HEK293 (cell line): ENCODE results near the gene ZNF862.

Source experiments
- CTCF ChIA-PET: fragments of 350-600 bp; formaldehyde crosslinking; extraction: SDS; loops from one replicate; lab custom pipeline; 2021; ENCODE audit warnings: antibody characterized with exemption; lab: Yijun Ruan, JAX
- POLR2A ChIA-PET: fragments of 300-600 bp; formaldehyde crosslinking; extraction: SDS; loops from one replicate; lab custom pipeline; 2020; ENCODE audit warnings: antibody characterized with exemption, inconsistent platforms; lab: Yijun Ruan, JAX
- H3K27ac ChIP-seq: fragments of 200-500 bp; sonication (Bioruptor generic); 2 replicates; pipeline ENCODE4 v1.5.1; 2014; ENCODE audit warnings: low read depth, low read length, control low read depth, inconsistent platforms; ENCODE audit errors: extremely low read depth
- H3K36me3 ChIP-seq, 2 experiments: fragments of 200-500 bp in 1 of 2; sonication (Bioruptor generic) in 1 of 2; 1 replicate in 1 of 2; 2 replicates in 1 of 2; pipeline ENCODE4 v1.5.1; 2014 to 2017; ENCODE audit warnings: inconsistent platforms in 2 of 2, low read length in 2 of 2; ENCODE audit not compliant: control insufficient read depth in 2 of 2, insufficient read depth in 1 of 2
- H3K4me1 ChIP-seq: fragments of 200-500 bp; sonication (Bioruptor generic); 2 replicates; pipeline ENCODE4 v1.5.1; 2014; ENCODE audit warnings: mild to moderate bottlenecking, low read length, inconsistent platforms; ENCODE audit not compliant: control insufficient read depth, insufficient read depth
- H3K4me3 ChIP-seq: 2 replicates; pipeline ENCODE4 v1.5.1; 2011; ENCODE audit warnings: low read depth, mild to moderate bottlenecking, control low read depth, low read length, moderate library complexity
- H3K9me3 ChIP-seq: fragments of 200-500 bp; sonication (Bioruptor generic); 2 replicates; pipeline ENCODE4 v1.5.1; 2014; ENCODE audit warnings: low read depth, low read length, inconsistent platforms; ENCODE audit not compliant: control insufficient read depth, insufficient read depth
- EGR2 ChIP-seq: fragments of 450-650 bp; formaldehyde crosslinking; IDR thresholded peaks from 2 replicates; pipeline ENCODE4 v1.5.1; 2016; ENCODE audit warnings: low read depth, missing biosample characterization, missing genetic modification characterization
- GLIS2 ChIP-seq: fragments of 450-650 bp; formaldehyde crosslinking; IDR thresholded peaks from 2 replicates; pipeline ENCODE4 v1.5.1; 2016; ENCODE audit warnings: missing biosample characterization, missing genetic modification characterization
- IKZF3 ChIP-seq: fragments of 450-650 bp; IDR thresholded peaks from 2 replicates; pipeline ENCODE4 v1.5.0; 2018; ENCODE audit warnings: missing biosample characterization, mild to moderate bottlenecking, missing genetic modification characterization, moderate library complexity
- MZF1 ChIP-seq: fragments of 450-650 bp; formaldehyde crosslinking; IDR thresholded peaks from 2 replicates; pipeline ENCODE4 v1.5.1; 2017; ENCODE audit warnings: missing biosample characterization, missing genetic modification characterization, borderline replicate concordance
- RBAK ChIP-seq: fragments of 450-650 bp; formaldehyde crosslinking; IDR thresholded peaks from 2 replicates; pipeline ENCODE4 v1.5.1; 2016; ENCODE audit warnings: missing biosample characterization, missing genetic modification characterization
- SCRT1 ChIP-seq: fragments of 450-650 bp; formaldehyde crosslinking; IDR thresholded peaks from 2 replicates; pipeline ENCODE4 v1.5.1; 2016; ENCODE audit warnings: missing biosample characterization, missing genetic modification characterization, borderline replicate concordance
- SCRT2 ChIP-seq: fragments of 450-650 bp; formaldehyde crosslinking; IDR thresholded peaks from 2 replicates; pipeline ENCODE4 v1.5.1; 2016; ENCODE audit warnings: missing biosample characterization, missing genetic modification characterization
- TRIM28 ChIP-seq: IDR thresholded peaks from 2 replicates; pipeline ENCODE4 v1.6.1; 2011; ENCODE audit warnings: low read length, control low read depth, borderline replicate concordance
- ZBTB17 ChIP-seq: fragments of 450-650 bp; formaldehyde crosslinking; IDR thresholded peaks from 2 replicates; pipeline ENCODE4 v1.5.1; 2016; ENCODE audit warnings: missing biosample characterization, missing genetic modification characterization
- ZBTB20 ChIP-seq: fragments of 450-650 bp; formaldehyde crosslinking; IDR thresholded peaks from 2 replicates; pipeline ENCODE4 v1.5.1; 2016; ENCODE audit warnings: missing biosample characterization, missing genetic modification characterization
- ZNF2 ChIP-seq: fragments of 450-650 bp; formaldehyde crosslinking; IDR thresholded peaks from 2 replicates; pipeline ENCODE4 v1.5.1; 2016; ENCODE audit warnings: missing biosample characterization, missing genetic modification characterization
- ZNF211 ChIP-seq: fragments of 450-650 bp; formaldehyde crosslinking; IDR thresholded peaks from 2 replicates; pipeline ENCODE4 v1.5.1; 2016; ENCODE audit warnings: low read depth, missing biosample characterization, missing genetic modification characterization
- ZNF366 ChIP-seq: fragments of 450-650 bp; formaldehyde crosslinking; conservative IDR thresholded peaks from 2 replicates; pipeline ENCODE4 v1.5.1; 2016; ENCODE audit warnings: missing biosample characterization, missing genetic modification characterization
- ZNF544 ChIP-seq: fragments of 450-650 bp; formaldehyde crosslinking; IDR thresholded peaks from 2 replicates; pipeline ENCODE4 v1.5.0; 2017; ENCODE audit warnings: missing biosample characterization, missing genetic modification characterization
- ZNF707 ChIP-seq: fragments of 450-650 bp; formaldehyde crosslinking; IDR thresholded peaks from 2 replicates; pipeline ENCODE4 v1.5.1; 2016; ENCODE audit warnings: missing biosample characterization, missing genetic modification characterization
- ZSCAN30 ChIP-seq: fragments of 450-650 bp; IDR thresholded peaks from 2 replicates; pipeline ENCODE4 v1.5.1; 2018; ENCODE audit warnings: missing biosample characterization, mild to moderate bottlenecking, missing genetic modification characterization, moderate library complexity
- ZXDB ChIP-seq: fragments of 450-650 bp; formaldehyde crosslinking; IDR thresholded peaks from 2 replicates; pipeline ENCODE4 v1.5.1; 2016; ENCODE audit warnings: missing biosample characterization, missing genetic modification characterization
- TF ChIP-seq, protein P1 (sequence below): fragments of 450-650 bp; formaldehyde crosslinking; IDR thresholded peaks from 2 replicates; pipeline ENCODE4 v1.5.1; 2016; ENCODE audit warnings: missing biosample characterization, missing genetic modification characterization
- TF ChIP-seq, protein P2 (sequence below): fragments of 450-650 bp; formaldehyde crosslinking; IDR thresholded peaks from 2 replicates; pipeline ENCODE4 v1.5.1; 2016; ENCODE audit warnings: missing biosample characterization, missing genetic modification characterization
- TF ChIP-seq, protein P3 (sequence below): fragments of 450-650 bp; formaldehyde crosslinking; conservative IDR thresholded peaks from 2 replicates; pipeline ENCODE4 v1.5.1; 2016; ENCODE audit warnings: low read depth, missing biosample characterization, missing genetic modification characterization
- TF ChIP-seq, protein P4 (sequence below): fragments of 450-650 bp; formaldehyde crosslinking; IDR thresholded peaks from 2 replicates; pipeline ENCODE4 v1.5.1; 2016; ENCODE audit warnings: missing biosample characterization, missing genetic modification characterization

The ZNF862 gene

DNA sequence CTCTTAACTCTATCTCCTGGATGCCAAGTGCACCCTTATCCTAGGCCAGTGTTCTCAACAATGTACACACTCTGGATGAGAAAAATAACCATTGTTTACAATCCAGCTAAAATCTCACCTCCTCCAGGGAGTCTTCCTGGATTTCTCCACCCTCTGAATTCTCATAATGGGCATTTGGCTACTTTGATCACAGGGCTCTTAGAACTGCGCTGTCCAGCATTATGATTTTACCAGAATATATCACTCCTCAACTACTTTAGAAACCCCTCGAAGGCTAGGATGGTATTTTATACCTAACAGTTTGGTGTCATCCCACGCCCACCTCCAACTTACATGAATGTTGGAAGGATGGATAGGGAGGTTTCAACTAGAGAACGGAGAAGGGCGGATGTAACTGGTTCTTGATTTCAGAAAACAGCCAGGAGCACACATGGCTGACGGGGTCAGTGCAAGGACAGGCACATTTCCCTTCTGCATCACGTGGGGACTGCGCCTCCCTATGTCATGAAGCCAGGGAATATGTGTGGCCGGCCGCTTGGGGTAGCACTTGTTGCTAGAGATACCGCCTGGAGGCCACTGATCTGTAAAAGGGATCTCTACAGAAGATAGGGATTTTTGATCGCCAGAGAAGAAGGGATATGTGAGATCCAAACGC lies 34.4 kb downstream of the ZNF862 start:
- POLR2A ChIA-PET = interaction anchor here (0.7 kb wide), 1 partner anchor 377 kb away, joined by 6 read pairs; no protein-coding TSS in a partner anchor
- H3K4me1 ChIP-seq = no peaks in the 10 kb centered on the region
- H3K36me3 ChIP-seq = peaks cover 0 to 59% of the 10 kb centered on the region in 2 experiments; a peak in 1 of 3 replicates
- TF ChIP-seq ZBTB20 = peak; percentile 83
- TF ChIP-seq ZSCAN30 (tag by site-specific recombination) = peak; percentile 27; the same call in 1 of the 2 replicates
- TF ChIP-seq ZNF211 (tag by site-specific recombination) = no peak
- no peak for TF ChIP-seq EGR2
- TF ChIP-seq, protein P1, sequence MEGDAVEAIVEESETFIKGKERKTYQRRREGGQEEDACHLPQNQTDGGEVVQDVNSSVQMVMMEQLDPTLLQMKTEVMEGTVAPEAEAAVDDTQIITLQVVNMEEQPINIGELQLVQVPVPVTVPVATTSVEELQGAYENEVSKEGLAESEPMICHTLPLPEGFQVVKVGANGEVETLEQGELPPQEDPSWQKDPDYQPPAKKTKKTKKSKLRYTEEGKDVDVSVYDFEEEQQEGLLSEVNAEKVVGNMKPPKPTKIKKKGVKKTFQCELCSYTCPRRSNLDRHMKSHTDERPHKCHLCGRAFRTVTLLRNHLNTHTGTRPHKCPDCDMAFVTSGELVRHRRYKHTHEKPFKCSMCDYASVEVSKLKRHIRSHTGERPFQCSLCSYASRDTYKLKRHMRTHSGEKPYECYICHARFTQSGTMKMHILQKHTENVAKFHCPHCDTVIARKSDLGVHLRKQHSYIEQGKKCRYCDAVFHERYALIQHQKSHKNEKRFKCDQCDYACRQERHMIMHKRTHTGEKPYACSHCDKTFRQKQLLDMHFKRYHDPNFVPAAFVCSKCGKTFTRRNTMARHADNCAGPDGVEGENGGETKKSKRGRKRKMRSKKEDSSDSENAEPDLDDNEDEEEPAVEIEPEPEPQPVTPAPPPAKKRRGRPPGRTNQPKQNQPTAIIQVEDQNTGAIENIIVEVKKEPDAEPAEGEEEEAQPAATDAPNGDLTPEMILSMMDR (tag by site-specific recombination) = 0 out of 2 replicates have a peak, but pooled peaks have one; percentile 54
- TF ChIP-seq ZNF544 (tag by site-specific recombination) = no peak
- TF ChIP-seq ZBTB17 (tag by site-specific recombination) = peak; percentile 23; the same call in 1 of the 2 replicates
- TF ChIP-seq IKZF3 = peak; percentile 52; the same call in 1 of the 2 replicates
- 0 out of 2 replicates have a peak, but pooled peaks have one; percentile 23 for TF ChIP-seq ZNF2 (tag by site-specific recombination)
- TF ChIP-seq RBAK (tag by site-specific recombination) = no peak
- peak; percentile 98 for TF ChIP-seq SCRT2 (tag by site-specific recombination)
- TF ChIP-seq SCRT1 = peak; percentile 93
- TF ChIP-seq, protein P2, sequence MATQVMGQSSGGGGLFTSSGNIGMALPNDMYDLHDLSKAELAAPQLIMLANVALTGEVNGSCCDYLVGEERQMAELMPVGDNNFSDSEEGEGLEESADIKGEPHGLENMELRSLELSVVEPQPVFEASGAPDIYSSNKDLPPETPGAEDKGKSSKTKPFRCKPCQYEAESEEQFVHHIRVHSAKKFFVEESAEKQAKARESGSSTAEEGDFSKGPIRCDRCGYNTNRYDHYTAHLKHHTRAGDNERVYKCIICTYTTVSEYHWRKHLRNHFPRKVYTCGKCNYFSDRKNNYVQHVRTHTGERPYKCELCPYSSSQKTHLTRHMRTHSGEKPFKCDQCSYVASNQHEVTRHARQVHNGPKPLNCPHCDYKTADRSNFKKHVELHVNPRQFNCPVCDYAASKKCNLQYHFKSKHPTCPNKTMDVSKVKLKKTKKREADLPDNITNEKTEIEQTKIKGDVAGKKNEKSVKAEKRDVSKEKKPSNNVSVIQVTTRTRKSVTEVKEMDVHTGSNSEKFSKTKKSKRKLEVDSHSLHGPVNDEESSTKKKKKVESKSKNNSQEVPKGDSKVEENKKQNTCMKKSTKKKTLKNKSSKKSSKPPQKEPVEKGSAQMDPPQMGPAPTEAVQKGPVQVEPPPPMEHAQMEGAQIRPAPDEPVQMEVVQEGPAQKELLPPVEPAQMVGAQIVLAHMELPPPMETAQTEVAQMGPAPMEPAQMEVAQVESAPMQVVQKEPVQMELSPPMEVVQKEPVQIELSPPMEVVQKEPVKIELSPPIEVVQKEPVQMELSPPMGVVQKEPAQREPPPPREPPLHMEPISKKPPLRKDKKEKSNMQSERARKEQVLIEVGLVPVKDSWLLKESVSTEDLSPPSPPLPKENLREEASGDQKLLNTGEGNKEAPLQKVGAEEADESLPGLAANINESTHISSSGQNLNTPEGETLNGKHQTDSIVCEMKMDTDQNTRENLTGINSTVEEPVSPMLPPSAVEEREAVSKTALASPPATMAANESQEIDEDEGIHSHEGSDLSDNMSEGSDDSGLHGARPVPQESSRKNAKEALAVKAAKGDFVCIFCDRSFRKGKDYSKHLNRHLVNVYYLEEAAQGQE (tag by site-specific recombination) = peak; percentile 85
- TF ChIP-seq, protein P3, sequence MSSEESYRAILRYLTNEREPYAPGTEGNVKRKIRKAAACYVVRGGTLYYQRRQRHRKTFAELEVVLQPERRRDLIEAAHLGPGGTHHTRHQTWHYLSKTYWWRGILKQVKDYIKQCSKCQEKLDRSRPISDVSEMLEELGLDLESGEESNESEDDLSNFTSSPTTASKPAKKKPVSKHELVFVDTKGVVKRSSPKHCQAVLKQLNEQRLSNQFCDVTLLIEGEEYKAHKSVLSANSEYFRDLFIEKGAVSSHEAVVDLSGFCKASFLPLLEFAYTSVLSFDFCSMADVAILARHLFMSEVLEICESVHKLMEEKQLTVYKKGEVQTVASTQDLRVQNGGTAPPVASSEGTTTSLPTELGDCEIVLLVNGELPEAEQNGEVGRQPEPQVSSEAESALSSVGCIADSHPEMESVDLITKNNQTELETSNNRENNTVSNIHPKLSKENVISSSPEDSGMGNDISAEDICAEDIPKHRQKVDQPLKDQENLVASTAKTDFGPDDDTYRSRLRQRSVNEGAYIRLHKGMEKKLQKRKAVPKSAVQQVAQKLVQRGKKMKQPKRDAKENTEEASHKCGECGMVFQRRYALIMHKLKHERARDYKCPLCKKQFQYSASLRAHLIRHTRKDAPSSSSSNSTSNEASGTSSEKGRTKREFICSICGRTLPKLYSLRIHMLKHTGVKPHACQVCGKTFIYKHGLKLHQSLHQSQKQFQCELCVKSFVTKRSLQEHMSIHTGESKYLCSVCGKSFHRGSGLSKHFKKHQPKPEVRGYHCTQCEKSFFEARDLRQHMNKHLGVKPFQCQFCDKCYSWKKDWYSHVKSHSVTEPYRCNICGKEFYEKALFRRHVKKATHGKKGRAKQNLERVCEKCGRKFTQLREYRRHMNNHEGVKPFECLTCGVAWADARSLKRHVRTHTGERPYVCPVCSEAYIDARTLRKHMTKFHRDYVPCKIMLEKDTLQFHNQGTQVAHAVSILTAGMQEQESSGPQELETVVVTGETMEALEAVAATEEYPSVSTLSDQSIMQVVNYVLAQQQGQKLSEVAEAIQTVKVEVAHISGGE (tag by site-specific recombination) = no peak
- TF ChIP-seq, protein P4, sequence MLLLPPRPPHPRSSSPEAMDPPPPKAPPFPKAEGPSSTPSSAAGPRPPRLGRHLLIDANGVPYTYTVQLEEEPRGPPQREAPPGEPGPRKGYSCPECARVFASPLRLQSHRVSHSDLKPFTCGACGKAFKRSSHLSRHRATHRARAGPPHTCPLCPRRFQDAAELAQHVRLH (tag by site-specific recombination) = peak; percentile 33; the same call in 1 of the 2 replicates
- no peak for TF ChIP-seq GLIS2 (tag by site-specific recombination)
- TF ChIP-seq TRIM28 = 0 out of 2 replicates have a peak, but pooled peaks have one; percentile 35
- TF ChIP-seq MZF1 (tag by site-specific recombination) = peak; percentile 66; the same call in 1 of the 2 replicates
- peak; percentile 68; the same call in 1 of the 2 replicates for TF ChIP-seq ZNF366
- TF ChIP-seq ZNF707 (tag by site-specific recombination) = no peak
- TF ChIP-seq ZXDB (tag by site-specific recombination) = 0 out of 2 replicates have a peak, but pooled peaks have one; percentile 8
- no peak overlapping the region; the same call in 1 of the 2 replicates for H3K27ac ChIP-seq
- CTCF ChIA-PET = interaction anchor here (0.6 to 1.4 kb wide), 2 partner anchors 17 to 65 kb away, joined by 3 to 5 read pairs; no protein-coding TSS in a partner anchor
- H3K4me3 ChIP-seq = peak overlapping the region; percentile 61
- H3K9me3 ChIP-seq = no peaks in the 10 kb centered on the region
